ENCODE results near the gene BICRA. TPM values are rescaled to one million over a fixed set of nuclear protein-coding genes. Genes with fewer than 3 reads are reported as not detected.
A peak's percentile ranks its signal among the peaks of the same experiment; 100 is the strongest.

BICRA gene
- total and polyA plus RNA-seq, 2 of the 4 experiments (the other 2 are of a cell fraction): 1.8 to 3.5 TPM

- H4K91ac ChIP-seq (ENCODE audit: insufficient read depth, low read depth, low read length): no peak overlapping the region
- no peak overlapping the region for H2AK9ac ChIP-seq (replicated peaks; ENCODE audit: low read depth, low read length, poor library complexity)
- dilution Hi-C loops (cut with HindIII; ENCODE audit: low sequenced_read_pairs, unreplicated experiment) (no loop called here), in situ Hi-C loops (cut with MboI; ENCODE audit: low sequenced_read_pairs) (no loop called here), intact Hi-C loops (cut with micrococcal nuclease) (loop anchor here (5.0 kb wide), 1 partner anchor 388 kb away; the partner anchor contains the start of gene C5AR1)
- H3K9ac ChIP-seq (ENCODE audit: low read depth, low read length): no peak overlapping the region
- H3K27me3 ChIP-seq (ENCODE audit: control insufficient read depth, insufficient read depth, low read length): no peaks in the 10 kb centered on the region
- TF ChIP-seq MAFK (IDR thresholded peaks at IDR 0.05; ENCODE audit: low read depth, low read length) (no peak), CEBPB (IDR thresholded peaks at IDR 0.05; ENCODE audit: low read depth, low read length) (no peak), MAZ (IDR thresholded peaks at IDR 0.05; ENCODE audit: borderline replicate concordance, low read depth, low read length) (no peak), SMC3 (IDR thresholded peaks at IDR 0.05; ENCODE audit: low read depth, low read length) (no peak), BHLHE40 (IDR thresholded peaks at IDR 0.05; ENCODE audit: low read depth, low read length) (no peak), POLR2A (IDR thresholded peaks at IDR 0.05; ENCODE audit: low read depth, low read length) (no peak), RFX5 (IDR thresholded peaks at IDR 0.05; ENCODE audit: low read depth, low read length) (no peak), RAD21 (IDR thresholded peaks at IDR 0.05; ENCODE audit: low read length) (no peak), CHD1 (IDR thresholded peaks at IDR 0.05; ENCODE audit: low read depth, low read length) (no peak), USF2 (IDR thresholded peaks at IDR 0.05; ENCODE audit: low read depth, low read length) (no peak), FOS (IDR thresholded peaks at IDR 0.05; ENCODE audit: low read depth, low read length) (no peak), NFE2L2 (IDR thresholded peaks at IDR 0.05; ENCODE audit: low read depth, low read length) (no peak)
- TF ChIP-seq, protein P1, sequence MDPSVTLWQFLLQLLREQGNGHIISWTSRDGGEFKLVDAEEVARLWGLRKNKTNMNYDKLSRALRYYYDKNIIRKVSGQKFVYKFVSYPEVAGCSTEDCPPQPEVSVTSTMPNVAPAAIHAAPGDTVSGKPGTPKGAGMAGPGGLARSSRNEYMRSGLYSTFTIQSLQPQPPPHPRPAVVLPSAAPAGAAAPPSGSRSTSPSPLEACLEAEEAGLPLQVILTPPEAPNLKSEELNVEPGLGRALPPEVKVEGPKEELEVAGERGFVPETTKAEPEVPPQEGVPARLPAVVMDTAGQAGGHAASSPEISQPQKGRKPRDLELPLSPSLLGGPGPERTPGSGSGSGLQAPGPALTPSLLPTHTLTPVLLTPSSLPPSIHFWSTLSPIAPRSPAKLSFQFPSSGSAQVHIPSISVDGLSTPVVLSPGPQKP (IDR thresholded peaks at IDR 0.05; ENCODE audit: borderline replicate concordance, low read depth, low read length): no peak
- TF ChIP-seq, protein P2, sequence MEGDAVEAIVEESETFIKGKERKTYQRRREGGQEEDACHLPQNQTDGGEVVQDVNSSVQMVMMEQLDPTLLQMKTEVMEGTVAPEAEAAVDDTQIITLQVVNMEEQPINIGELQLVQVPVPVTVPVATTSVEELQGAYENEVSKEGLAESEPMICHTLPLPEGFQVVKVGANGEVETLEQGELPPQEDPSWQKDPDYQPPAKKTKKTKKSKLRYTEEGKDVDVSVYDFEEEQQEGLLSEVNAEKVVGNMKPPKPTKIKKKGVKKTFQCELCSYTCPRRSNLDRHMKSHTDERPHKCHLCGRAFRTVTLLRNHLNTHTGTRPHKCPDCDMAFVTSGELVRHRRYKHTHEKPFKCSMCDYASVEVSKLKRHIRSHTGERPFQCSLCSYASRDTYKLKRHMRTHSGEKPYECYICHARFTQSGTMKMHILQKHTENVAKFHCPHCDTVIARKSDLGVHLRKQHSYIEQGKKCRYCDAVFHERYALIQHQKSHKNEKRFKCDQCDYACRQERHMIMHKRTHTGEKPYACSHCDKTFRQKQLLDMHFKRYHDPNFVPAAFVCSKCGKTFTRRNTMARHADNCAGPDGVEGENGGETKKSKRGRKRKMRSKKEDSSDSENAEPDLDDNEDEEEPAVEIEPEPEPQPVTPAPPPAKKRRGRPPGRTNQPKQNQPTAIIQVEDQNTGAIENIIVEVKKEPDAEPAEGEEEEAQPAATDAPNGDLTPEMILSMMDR (conservative IDR thresholded peaks at IDR 0.05; ENCODE audit: low read depth, low read length): no peak
- WGBS, 2 experiments (ENCODE audit: extremely low coverage in 2 of 2, insufficient read length in 1 of 2): 91% methylated on average over 16 of the region's 26 CpGs; no CpG with 5 or more reads in 1 of the 2 experiments
- no peak overlapping the region for H3K18ac ChIP-seq (ENCODE audit: low read depth, low read length)
- 0 out of 2 replicates have a peak overlapping the region, but pooled peaks have one; percentile 28 for H2AK5ac ChIP-seq (ENCODE audit: low read depth, low read length)
- no peak overlapping the region for H3K4me3 ChIP-seq (ENCODE audit: insufficient read depth, low read depth, low read length)
- H2BK15ac ChIP-seq (ENCODE audit: low read depth, low read length): no peak overlapping the region
- peaks cover 5% of the 10 kb centered on the region; the same call in 1 of the 2 replicates for H3K9me1 ChIP-seq (ENCODE audit: insufficient read depth, low read length)
- no peak overlapping the region for H3K56ac ChIP-seq (ENCODE audit: extremely low read depth, insufficient read depth, low read length)
- H3K4me1 ChIP-seq (ENCODE audit: control insufficient read depth, insufficient read depth, low read length): no peaks in the 10 kb centered on the region
- H3K4ac ChIP-seq (ENCODE audit: low read depth, low read length): no peak overlapping the region
- no peak overlapping the region for H3K23ac ChIP-seq (ENCODE audit: low read depth, low read length)
- no peak overlapping the region for H2BK20ac ChIP-seq (ENCODE audit: low read depth, low read length)
- peaks cover 0 to 36% of the 10 kb centered on the region in 2 experiments; a peak in 2 of 4 replicates for H3K79me1 ChIP-seq (ENCODE audit: low read depth in 1 of 2, low read length in 2 of 2)
- POLR2A ChIA-PET (ENCODE audit: unreplicated experiment): no interaction called here
- no peak overlapping the region for H2AFZ ChIP-seq (replicated peaks; ENCODE audit: low read length, poor library complexity)
- no peak overlapping the region for H3K27ac ChIP-seq (ENCODE audit: insufficient read depth, low read length)
- no TSS peak for BruUV-seq (replicated peaks)
- ATAC-seq (ENCODE audit: low read depth): no peak
- H4K8ac ChIP-seq (ENCODE audit: low read depth in 2 of 2, low read length in 2 of 2): no peak overlapping the region
- H3K4me2 ChIP-seq (ENCODE audit: low read depth, low read length): no peak overlapping the region
- no peak overlapping the region for H2BK120ac ChIP-seq (ENCODE audit: low read depth, low read length)
- peaks cover 35% of the 10 kb centered on the region for H4K20me1 ChIP-seq (ENCODE audit: insufficient read depth, low read length)
- H3K14ac ChIP-seq (replicated peaks; ENCODE audit: low read depth, low read length): no peak overlapping the region
- CTCF ChIA-PET: no interaction called here
- no peak overlapping the region for H4K5ac ChIP-seq (ENCODE audit: low read depth, low read length)
- no peaks in the 10 kb centered on the region for H3K9me3 ChIP-seq (ENCODE audit: control insufficient read depth, insufficient read depth, low read length)
- no peak overlapping the region for H2BK5ac ChIP-seq (ENCODE audit: low read depth, low read length, poor library complexity, severe bottlenecking)
- DNase-seq: no peak
- peaks cover 41% of the 10 kb centered on the region for H3K36me3 ChIP-seq (ENCODE audit: control insufficient read depth, insufficient read depth, low read length)
Observed at GRCh38 chr19:47695533-47696262, 86.8 kb downstream of the BICRA start.
